NCI-H1048 (cell line): ENCODE data around the gene SPRR2D.
"Not testable (repeated sequence)": the region's sequence is repeated elsewhere in the genome, so short reads cannot be mapped to it uniquely, and the experiment has no call there.

Experiments
- DNase-seq: peaks from one replicate; lab custom pipeline; 2025; lab: John Stamatoyannopoulos, UW

The SPRR2D gene

GRCh38 chr1:153040950-153041631 is at the start of gene SPRR2D:
TSS of gene SPRR2D (minus strand) at chr1:153041120. CDS start at chr1:153040346, 774 bp downstream.
- DNase-seq, result no peak

- DNase-seq, result no peak
These were observed 46.7 kb upstream of the SPRR2D start for GRCh38 chr1:153087652-153088051.

- DNase-seq, result no peak
These were observed 40.8 kb upstream of the SPRR2D start for GRCh38 chr1:153081736-153082135.

- DNase-seq, result no peak
These were observed 32.1 kb upstream of the SPRR2D start for GRCh38 chr1:153072806-153073726.

- no peak for DNase-seq
These were observed 30.6 kb upstream of the SPRR2D start, which contains the start of gene SPRR2B for GRCh38 chr1:153071511-153071910. TSS of gene SPRR2B (minus strand) at chr1:153071611. CDS start at chr1:153070839, 772 bp downstream.

GRCh38 chr1:153070243-153070642 is 29.3 kb upstream of the SPRR2D start:
- DNase-seq, result no peak

- no peak for DNase-seq
These were observed 18.2 kb upstream of the SPRR2D start for GRCh38 chr1:153058826-153059784.

- no peak for DNase-seq
These were observed 17.2 kb upstream of the SPRR2D start for GRCh38 chr1:153058154-153058553.

GRCh38 chr1:153057375-153057774 is 16.5 kb upstream of the SPRR2D start, which contains the start of gene SPRR2A:
TSS of gene SPRR2A (minus strand) at chr1:153057512. CDS start at chr1:153056735, 777 bp downstream.
- peak; percentile 37 for DNase-seq

- not testable (repeated sequence) for DNase-seq
These were observed 15.2 kb upstream of the SPRR2D start for GRCh38 chr1:153056111-153056510.

- no peak for DNase-seq
These were observed 8.3 kb upstream of the SPRR2D start for GRCh38 chr1:153049211-153049610.

- no peak for DNase-seq
These were observed 5.7 kb downstream of the SPRR2D start for GRCh38 chr1:153035211-153035610.

- DNase-seq, result no peak
These were observed 8.1 kb downstream of the SPRR2D start for GRCh38 chr1:153032677-153033308.

- no peak for DNase-seq
These were observed 8.8 kb downstream of the SPRR2D start for GRCh38 chr1:153032073-153032472.

GRCh38 chr1:153030895-153031294 is 10.0 kb downstream of the SPRR2D start, which contains the start of gene SPRR1B:
TSS of gene SPRR1B (plus strand) at chr1:153031203. CDS start at chr1:153032346, 1,143 bp downstream.
- no peak for DNase-seq

- no peak for DNase-seq
These were observed 12.2 kb downstream of the SPRR2D start for GRCh38 chr1:153028766-153029165.

- no peak for DNase-seq
These were observed 15.1 kb downstream of the SPRR2D start for GRCh38 chr1:153025797-153026196.

GRCh38 chr1:153024413-153024812 is 16.5 kb downstream of the SPRR2D start:
- no peak for DNase-seq

- DNase-seq, result no peak
These were observed 17.8 kb downstream of the SPRR2D start for GRCh38 chr1:153023109-153023508.

- not testable (repeated sequence) for DNase-seq
These were observed 18.6 kb downstream of the SPRR2D start for GRCh38 chr1:153022340-153022739.

- not testable (repeated sequence) for DNase-seq
These were observed 19.1 kb downstream of the SPRR2D start for GRCh38 chr1:153021829-153022228.
